HG03342 (cell line): ENCODE results near the gene STK11.
A peak's percentile ranks its signal among the peaks of the same experiment; 100 is the strongest.

Experiments
- ATAC-seq: cut with Tn5 transposase; IDR thresholded peaks from one replicate; pipeline ENCODE4 v1.9.1; 2021; ENCODE audit warnings: mild to moderate bottlenecking, moderate library complexity; ENCODE audit not compliant: unreplicated experiment

Gene STK11

GRCh38 chr19:1205114-1206099, at the start of gene STK11:
Gene STK11 (plus strand): TSS chr19:1205778. CDS start chr19:1206914, 1,136 bp downstream.
- peak; percentile 86 for ATAC-seq

- ATAC-seq, result no peak
Measured at GRCh38 chr19:1156305-1156801, 49.2 kb upstream of the STK11 start.

- no peak for ATAC-seq
Measured at GRCh38 chr19:1156830-1157615, 48.6 kb upstream of the STK11 start.

- no peak for ATAC-seq
Measured at GRCh38 chr19:1157931-1158884, 47.4 kb upstream of the STK11 start.

- no peak for ATAC-seq
Measured at GRCh38 chr19:1158885-1159448, 46.6 kb upstream of the STK11 start.

GRCh38 chr19:1159864-1160595, 45.5 kb upstream of the STK11 start:
- ATAC-seq, result no peak

- no peak for ATAC-seq
Measured at GRCh38 chr19:1161716-1162115, 43.9 kb upstream of the STK11 start.

- no peak for ATAC-seq
Measured at GRCh38 chr19:1162404-1163282, 42.9 kb upstream of the STK11 start.

- no peak for ATAC-seq
Measured at GRCh38 chr19:1163283-1163933, 42.2 kb upstream of the STK11 start.

- no peak for ATAC-seq
Measured at GRCh38 chr19:1163934-1164683, 41.5 kb upstream of the STK11 start.

GRCh38 chr19:1164684-1165531, 40.7 kb upstream of the STK11 start:
- ATAC-seq, result no peak

GRCh38 chr19:1166872-1167573, 38.6 kb upstream of the STK11 start:
- no peak for ATAC-seq

GRCh38 chr19:1167687-1168571, 37.6 kb upstream of the STK11 start:
- ATAC-seq, result no peak

GRCh38 chr19:1168572-1169410, 36.8 kb upstream of the STK11 start:
- no peak for ATAC-seq
